ENCODE measurements around the gene THTPA. TPM values are rescaled to one million over a fixed set of nuclear protein-coding genes. Genes with fewer than 3 reads are reported as not detected.

Gene THTPA
- total RNA-seq, 1 donor from 2014 or later: 18.6 TPM

DNA sequence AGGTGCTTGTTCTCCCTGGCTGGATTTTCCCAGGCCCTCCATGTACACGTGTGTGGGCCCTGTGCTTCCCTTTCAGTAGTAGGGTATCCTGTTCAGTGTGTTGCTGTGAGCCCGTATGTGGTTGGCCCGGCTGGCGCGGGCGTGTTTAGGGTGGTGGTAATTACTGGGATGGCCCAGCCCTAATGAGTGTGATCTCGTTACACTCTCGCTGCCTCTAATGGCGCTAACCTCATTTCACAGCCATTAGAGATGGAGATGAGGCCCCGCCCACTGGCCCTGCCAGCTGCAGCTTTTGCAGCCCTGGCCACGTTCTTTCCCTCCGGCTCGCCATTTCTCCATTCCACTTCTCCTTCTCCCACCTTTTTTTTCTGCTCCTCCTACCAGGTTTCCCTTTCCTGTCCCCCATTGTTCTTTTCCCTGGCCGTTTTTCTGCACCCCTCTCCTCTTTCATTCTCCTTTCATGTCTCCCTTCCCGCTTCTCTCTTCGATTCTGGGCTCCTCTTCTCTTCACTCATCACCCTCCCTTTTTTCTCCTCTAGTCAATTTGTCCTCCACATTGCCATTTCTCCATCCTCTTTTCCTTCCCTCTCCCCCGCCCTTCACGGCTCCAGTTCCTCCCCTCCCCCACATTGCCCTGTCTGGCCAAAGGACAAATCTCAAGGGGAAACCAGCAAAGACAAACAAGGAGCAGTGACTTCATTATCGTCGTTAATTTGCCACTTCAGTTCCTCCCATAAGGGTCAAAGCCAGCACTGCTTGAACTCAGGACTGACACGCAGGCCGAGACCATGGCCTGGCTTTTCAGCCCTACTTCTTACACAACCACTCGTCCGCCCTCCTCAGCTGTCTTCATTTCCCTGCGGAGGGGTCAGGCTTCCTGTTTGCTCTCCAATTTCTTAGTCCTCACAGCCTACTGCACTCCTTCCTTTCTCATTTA is 11.3 kb upstream of the THTPA start:
- POLR2A ChIA-PET: no interaction called here
- Mint-ChIP-seq H3K4me3 (no peak overlapping the region), H3K4me1 (no peaks in the 10 kb centered on the region), H3K27ac (no peak overlapping the region), H3K27me3 (peaks cover under 1% of the 10 kb centered on the region), H3K9me3 (no peaks in the 10 kb centered on the region), H3K36me3 (ENCODE audit: low read depth) (no peaks in the 10 kb centered on the region)
- ATAC-seq (ENCODE audit: low read depth) (no peak), DNase-seq (no peak)
- CTCF ChIA-PET: no interaction called here
- intact Hi-C loops (cut with micrococcal nuclease): no loop called here
- TF ChIP-seq, protein P1, sequence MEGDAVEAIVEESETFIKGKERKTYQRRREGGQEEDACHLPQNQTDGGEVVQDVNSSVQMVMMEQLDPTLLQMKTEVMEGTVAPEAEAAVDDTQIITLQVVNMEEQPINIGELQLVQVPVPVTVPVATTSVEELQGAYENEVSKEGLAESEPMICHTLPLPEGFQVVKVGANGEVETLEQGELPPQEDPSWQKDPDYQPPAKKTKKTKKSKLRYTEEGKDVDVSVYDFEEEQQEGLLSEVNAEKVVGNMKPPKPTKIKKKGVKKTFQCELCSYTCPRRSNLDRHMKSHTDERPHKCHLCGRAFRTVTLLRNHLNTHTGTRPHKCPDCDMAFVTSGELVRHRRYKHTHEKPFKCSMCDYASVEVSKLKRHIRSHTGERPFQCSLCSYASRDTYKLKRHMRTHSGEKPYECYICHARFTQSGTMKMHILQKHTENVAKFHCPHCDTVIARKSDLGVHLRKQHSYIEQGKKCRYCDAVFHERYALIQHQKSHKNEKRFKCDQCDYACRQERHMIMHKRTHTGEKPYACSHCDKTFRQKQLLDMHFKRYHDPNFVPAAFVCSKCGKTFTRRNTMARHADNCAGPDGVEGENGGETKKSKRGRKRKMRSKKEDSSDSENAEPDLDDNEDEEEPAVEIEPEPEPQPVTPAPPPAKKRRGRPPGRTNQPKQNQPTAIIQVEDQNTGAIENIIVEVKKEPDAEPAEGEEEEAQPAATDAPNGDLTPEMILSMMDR (IDR thresholded peaks at IDR 0.05): no peak

DNA sequence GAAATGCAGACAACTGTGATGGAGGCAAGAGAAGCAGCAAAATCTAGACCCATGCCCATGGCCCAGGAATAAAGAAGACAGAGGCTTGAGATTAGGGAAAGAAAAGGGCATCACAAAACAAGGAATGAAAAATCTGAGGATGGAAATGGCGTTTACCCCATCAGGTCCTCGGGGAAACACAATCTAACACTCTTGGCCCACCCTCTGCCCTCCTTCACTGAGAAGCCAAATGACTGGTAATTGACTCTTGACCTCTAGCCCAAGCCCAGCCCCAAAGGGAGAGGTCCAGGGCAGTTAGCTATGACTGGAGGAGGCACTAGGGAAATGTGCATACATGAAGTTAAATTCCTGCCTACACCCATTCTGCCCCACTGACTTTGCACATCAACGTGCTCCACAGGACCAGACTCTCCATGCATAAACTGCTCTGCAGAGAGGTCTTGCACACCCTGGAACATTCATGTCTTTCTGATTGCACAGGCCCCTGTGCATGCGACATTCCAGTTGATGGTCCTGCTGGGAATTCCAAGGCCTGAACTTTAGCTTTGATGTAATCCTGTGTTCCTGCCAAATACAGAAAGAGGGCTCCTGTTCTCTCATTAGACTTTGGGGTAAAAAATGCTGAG is 10.2 kb upstream of the THTPA start:
- DNase-seq (no peak), ATAC-seq (ENCODE audit: low read depth) (no peak)
- ChIA-PET CTCF (interaction anchor here (1.1 kb wide), 1 partner anchor 17 kb away, joined by 3 read pairs; no protein-coding TSS in a partner anchor), POLR2A (interaction anchor here (0.6 kb wide), 1 partner anchor 72 kb away, joined by 3 read pairs; no protein-coding TSS in a partner anchor)
- intact Hi-C loops (cut with micrococcal nuclease): no loop called here
- Mint-ChIP-seq H3K9me3 (no peaks in the 10 kb centered on the region), H3K4me1 (no peaks in the 10 kb centered on the region), H3K4me3 (no peak overlapping the region), H3K36me3 (ENCODE audit: low read depth) (no peaks in the 10 kb centered on the region), H3K27me3 (no peaks in the 10 kb centered on the region), H3K27ac (no peak overlapping the region)
- TF ChIP-seq, protein P1 (IDR thresholded peaks at IDR 0.05): no peak

DNA sequence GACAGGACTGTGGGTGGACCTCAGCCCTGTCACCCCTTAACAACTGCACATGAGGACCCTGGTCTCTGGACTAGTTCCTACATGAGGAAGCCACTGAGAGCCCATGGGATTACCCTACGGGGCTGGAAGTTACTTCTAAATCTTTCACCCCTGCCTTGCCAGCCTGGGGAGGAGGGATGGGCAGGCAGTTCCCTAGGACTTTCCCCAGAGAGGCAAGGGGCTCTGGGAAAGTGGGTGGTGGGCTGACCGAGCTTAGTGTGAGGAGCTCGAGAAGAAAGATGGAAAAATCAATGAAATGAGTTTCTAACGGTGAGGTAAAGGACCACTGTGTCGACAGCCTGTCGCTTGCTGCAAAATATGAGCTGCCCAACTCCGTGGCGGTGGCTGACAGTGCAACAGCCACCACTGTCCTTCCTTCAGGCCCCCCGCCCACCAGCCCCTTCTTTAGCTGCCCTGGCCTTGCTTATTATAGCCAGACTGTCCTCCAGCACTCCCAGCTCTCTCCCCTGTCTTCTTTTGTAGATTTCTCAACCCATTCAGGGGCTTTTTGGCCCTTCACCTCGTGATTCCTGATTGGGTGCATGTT is 9.5 kb upstream of the THTPA start:
- no peak overlapping the region for H3K27ac Mint-ChIP-seq
- intact Hi-C loops (cut with micrococcal nuclease): no loop called here
- CTCF ChIA-PET: interaction anchor here (1.1 to 1.3 kb wide), 2 partner anchors 12 to 16 kb away, joined by 3 read pairs; no protein-coding TSS in a partner anchor
- ATAC-seq (ENCODE audit: low read depth) (no peak), DNase-seq (no peak)
- H3K4me1 Mint-ChIP-seq: no peaks in the 10 kb centered on the region
- no peaks in the 10 kb centered on the region for H3K9me3 Mint-ChIP-seq
- no peak overlapping the region for H3K4me3 Mint-ChIP-seq
- H3K36me3 Mint-ChIP-seq (ENCODE audit: low read depth): peaks cover 3% of the 10 kb centered on the region
- H3K27me3 Mint-ChIP-seq: no peaks in the 10 kb centered on the region
- POLR2A ChIA-PET: no interaction called here
- TF ChIP-seq, protein P1 (IDR thresholded peaks at IDR 0.05): no peak

GRCh38 chr14:23547924-23548323 is 8.1 kb upstream of the THTPA start:
- Mint-ChIP-seq H3K36me3 (ENCODE audit: low read depth) (peaks cover 4% of the 10 kb centered on the region), H3K27ac (no peak overlapping the region), H3K4me1 (peaks cover 4% of the 10 kb centered on the region), H3K9me3 (no peaks in the 10 kb centered on the region), H3K4me3 (no peak overlapping the region), H3K27me3 (no peaks in the 10 kb centered on the region)
- CTCF ChIA-PET: interaction anchor here (1.2 to 1.3 kb wide), 2 partner anchors 8 to 11 kb away, joined by 3 read pairs; no protein-coding TSS in a partner anchor
- no peak for DNase-seq
- POLR2A ChIA-PET: no interaction called here
- intact Hi-C loops (cut with micrococcal nuclease): no loop called here
- TF ChIP-seq, protein P1 (IDR thresholded peaks at IDR 0.05): no peak
- no peak for ATAC-seq (ENCODE audit: low read depth)

All from activated B cell treated with CpG ODN at 0.5 μM for 24 hours (primary cell).